ENCODE results near the gene ZSCAN4.

The ZSCAN4 gene, protein sequence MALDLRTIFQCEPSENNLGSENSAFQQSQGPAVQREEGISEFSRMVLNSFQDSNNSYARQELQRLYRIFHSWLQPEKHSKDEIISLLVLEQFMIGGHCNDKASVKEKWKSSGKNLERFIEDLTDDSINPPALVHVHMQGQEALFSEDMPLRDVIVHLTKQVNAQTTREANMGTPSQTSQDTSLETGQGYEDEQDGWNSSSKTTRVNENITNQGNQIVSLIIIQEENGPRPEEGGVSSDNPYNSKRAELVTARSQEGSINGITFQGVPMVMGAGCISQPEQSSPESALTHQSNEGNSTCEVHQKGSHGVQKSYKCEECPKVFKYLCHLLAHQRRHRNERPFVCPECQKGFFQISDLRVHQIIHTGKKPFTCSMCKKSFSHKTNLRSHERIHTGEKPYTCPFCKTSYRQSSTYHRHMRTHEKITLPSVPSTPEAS

DNA sequence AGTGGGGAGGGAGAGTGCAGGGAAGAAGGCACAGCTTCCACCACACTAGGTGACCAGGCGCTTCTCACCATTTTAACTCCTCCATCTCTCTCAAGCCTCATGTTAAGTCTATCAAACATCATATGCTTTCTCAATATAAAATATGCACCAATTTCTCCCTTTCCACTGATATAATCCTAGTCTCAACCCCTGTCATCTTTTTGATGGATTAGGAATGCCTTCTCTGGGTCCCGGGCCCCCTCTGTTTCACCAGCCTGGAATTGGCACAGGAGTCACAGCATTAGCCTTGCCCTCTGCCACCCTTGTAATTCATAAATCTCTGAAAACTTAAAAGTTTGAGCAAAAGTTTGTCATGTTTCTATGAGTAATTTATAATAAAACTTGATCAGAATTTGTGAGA, at the start of gene ZSCAN4:
TSS of gene ZSCAN4 (plus strand) at position 301 of the 400 bp plus-strand sequence. CDS start 7,211 bp downstream, outside the sequence.
- in situ Hi-C loops (cut with MboI; ENCODE audit: low sequenced_read_pairs): no loop called here

DNA sequence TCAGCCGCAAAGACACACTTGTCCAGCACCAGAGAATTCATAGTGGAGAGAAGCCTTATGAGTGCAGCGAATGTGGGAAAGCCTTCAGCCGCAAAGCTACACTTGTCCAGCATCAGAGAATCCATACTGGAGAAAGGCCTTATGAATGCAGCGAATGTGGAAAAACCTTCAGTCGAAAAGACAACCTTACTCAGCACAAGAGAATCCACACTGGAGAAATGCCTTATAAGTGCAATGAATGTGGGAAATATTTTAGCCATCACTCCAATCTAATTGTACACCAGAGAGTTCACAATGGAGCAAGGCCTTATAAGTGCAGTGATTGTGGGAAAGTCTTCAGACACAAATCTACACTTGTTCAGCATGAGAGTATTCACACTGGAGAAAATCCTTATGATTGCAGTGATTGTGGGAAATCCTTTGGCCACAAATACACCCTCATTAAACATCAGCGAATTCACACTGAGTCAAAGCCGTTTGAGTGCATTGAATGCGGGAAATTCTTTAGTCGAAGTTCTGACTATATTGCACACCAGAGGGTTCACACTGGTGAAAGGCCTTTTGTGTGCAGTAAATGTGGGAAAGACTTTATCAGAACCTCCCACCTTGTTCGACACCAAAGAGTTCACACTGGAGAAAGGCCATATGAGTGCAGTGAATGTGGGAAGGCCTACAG, 47.9 kb upstream of the ZSCAN4 start:
- in situ Hi-C loops (cut with MboI; ENCODE audit: low sequenced_read_pairs): no loop called here

- in situ Hi-C loops (cut with MboI; ENCODE audit: low sequenced_read_pairs): no loop called here
Measured at GRCh38 chr19:57623091-57623490, 45.6 kb upstream of the ZSCAN4 start.

DNA sequence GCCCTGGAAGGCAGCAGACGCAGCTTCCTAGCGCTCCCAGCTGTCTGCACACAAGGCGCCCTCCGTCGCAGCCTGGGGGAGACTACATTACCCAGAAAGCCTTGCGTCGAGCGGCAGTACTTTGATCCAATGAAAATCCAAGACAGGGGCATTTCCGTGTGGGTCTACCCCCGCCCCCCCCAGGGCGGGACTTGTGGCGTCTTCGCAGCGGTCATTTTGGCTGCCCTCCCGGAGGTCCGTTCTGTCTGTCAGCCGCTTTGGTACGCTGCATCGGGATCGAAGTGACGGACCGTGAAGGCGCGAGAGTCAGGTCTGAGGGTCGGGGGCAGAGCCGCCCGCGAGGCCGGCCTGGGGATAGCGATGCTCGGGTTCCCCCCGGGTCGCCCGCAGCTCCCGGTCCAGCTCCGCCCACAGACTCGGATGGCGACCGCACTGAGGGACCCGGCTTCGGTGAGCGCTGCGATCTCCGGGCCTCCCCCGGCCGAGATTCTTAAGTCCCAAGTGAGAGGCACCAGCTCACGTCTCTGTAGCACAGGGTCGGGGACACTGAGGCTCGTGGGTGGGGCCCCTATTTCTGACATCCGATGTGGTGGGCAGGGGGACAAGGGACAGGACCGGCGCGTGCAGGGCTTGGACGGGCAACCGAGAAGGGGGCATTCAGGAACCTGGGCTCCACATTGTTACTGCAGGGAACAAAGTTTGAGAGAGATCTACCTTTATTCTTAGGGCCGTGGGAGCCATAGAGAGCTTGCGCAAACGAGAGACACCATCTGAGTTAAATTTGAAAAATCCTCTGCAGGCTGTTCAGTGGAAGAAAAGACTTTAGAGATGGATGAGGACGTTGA, 35.5 kb upstream of the ZSCAN4 start, which contains the start of gene ZNF211:
TSS of gene ZNF211 (plus strand) at position 182 of the 845 bp plus-strand sequence. CDS start at position 361, 179 bp downstream.
- in situ Hi-C loops (cut with MboI; ENCODE audit: low sequenced_read_pairs): no loop called here

DNA sequence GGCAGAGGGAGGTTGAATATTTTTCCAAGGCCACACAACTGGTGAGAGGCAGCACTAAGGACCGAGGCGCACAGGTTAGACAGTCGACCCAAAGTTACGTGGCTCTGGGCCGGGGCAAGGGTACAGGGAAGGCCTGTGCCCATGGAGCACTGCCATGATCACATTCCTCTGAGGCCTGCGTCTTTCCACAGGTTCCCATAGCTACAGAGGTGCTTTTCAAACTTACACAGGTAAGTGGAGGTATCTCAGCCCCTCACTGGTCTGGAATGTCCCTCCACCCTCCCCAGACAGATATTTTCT, 35.0 kb upstream of the ZSCAN4 start:
- in situ Hi-C loops (cut with MboI; ENCODE audit: low sequenced_read_pairs): no loop called here

- in situ Hi-C loops (cut with MboI; ENCODE audit: low sequenced_read_pairs): no loop called here
Measured at GRCh38 chr19:57637379-57637778, 31.4 kb upstream of the ZSCAN4 start.

DNA sequence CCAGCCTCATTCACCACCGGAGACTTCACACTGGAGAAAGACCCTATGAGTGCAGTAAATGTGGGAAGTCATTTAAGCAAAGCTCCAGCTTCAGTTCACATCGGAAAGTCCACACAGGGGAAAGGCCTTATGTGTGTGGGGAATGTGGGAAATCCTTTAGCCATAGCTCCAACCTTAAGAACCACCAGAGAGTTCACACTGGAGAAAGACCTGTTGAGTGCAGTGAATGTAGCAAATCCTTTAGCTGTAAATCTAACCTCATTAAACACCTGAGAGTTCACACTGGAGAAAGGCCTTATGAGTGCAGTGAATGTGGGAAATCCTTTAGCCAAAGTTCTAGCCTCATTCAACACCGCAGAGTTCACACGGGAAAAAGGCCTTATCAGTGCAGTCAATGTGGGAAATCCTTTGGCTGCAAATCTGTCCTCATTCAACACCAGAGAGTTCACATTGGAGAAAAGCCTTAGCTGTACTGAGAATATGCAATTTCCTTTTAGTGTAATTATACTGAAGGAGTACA, 27.0 kb upstream of the ZSCAN4 start:
- in situ Hi-C loops (cut with MboI; ENCODE audit: low sequenced_read_pairs): no loop called here

- in situ Hi-C loops (cut with MboI; ENCODE audit: low sequenced_read_pairs): no loop called here
Measured at GRCh38 chr19:57642396-57643046, 26.2 kb upstream of the ZSCAN4 start.

- in situ Hi-C loops (cut with MboI; ENCODE audit: low sequenced_read_pairs): no loop called here
Measured at GRCh38 chr19:57643734-57644133, 25.0 kb upstream of the ZSCAN4 start.

GRCh38 chr19:57648331-57649003, 20.3 kb upstream of the ZSCAN4 start:
- in situ Hi-C loops (cut with MboI; ENCODE audit: low sequenced_read_pairs): no loop called here

- in situ Hi-C loops (cut with MboI; ENCODE audit: low sequenced_read_pairs): no loop called here
Measured at GRCh38 chr19:57651654-57651996, 17.1 kb upstream of the ZSCAN4 start.

DNA sequence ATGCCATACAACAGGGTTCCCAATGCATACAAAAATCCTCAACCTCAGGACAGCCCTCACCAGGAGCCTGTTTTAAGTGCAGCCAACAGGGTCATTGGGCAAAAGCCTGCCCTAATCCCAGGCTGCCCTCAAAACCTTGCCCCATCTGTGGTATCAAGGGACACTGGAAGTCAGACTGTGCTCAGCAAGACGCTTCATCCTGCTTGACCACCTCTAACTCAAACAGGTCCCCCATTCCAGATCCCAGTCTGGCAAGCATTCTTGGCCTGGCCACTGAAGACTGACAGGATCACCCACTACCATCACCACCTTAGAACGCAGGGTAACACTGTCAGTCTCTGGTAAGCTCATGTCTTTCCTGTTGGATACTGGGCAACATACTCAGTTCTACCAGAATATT, 15.0 kb upstream of the ZSCAN4 start:
- in situ Hi-C loops (cut with MboI; ENCODE audit: low sequenced_read_pairs): no loop called here

DNA sequence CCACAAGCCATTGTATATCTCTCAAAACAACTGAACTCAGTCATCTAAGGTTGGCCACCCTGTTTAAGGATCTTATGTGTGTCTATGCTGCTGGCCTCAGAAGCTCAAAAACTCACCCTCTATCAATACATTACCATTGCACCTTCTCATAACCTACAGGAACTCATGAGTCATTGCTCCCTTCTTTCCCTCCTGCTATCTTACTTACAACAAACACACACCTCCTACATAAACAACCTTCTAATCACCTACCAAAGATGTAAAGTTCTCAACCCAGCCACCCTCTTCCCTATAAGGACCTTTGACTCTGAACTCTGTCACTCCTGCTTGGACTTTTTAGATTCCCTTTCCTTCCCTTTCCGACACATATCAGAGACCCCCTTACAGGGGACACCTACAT, 13.3 kb upstream of the ZSCAN4 start:
- in situ Hi-C loops (cut with MboI; ENCODE audit: low sequenced_read_pairs): no loop called here

DNA sequence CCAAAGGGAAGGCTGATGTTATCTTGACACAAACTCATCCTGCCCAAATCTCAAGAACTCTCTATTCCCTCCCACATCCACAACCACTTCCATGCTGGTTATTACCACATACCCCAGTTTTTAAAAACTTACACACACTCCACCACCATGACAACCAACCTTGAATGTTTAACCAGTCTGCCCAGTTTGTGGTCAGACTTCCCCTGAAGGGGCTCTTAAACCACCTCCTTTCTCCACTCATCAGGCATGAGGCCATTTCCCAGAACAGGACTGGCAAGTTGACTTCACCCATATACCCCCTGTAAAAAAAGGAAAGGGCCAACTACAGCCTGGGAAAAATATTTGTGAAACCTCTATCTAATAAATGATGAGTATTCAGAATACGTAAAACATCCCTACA, 12.4 kb upstream of the ZSCAN4 start:
- in situ Hi-C loops (cut with MboI; ENCODE audit: low sequenced_read_pairs): no loop called here

GRCh38 chr19:57664269-57665127, 4.2 kb upstream of the ZSCAN4 start:
- in situ Hi-C loops (cut with MboI; ENCODE audit: low sequenced_read_pairs): no loop called here

- in situ Hi-C loops (cut with MboI; ENCODE audit: low sequenced_read_pairs): no loop called here
Measured at GRCh38 chr19:57665261-57665806, 3.4 kb upstream of the ZSCAN4 start.

DNA sequence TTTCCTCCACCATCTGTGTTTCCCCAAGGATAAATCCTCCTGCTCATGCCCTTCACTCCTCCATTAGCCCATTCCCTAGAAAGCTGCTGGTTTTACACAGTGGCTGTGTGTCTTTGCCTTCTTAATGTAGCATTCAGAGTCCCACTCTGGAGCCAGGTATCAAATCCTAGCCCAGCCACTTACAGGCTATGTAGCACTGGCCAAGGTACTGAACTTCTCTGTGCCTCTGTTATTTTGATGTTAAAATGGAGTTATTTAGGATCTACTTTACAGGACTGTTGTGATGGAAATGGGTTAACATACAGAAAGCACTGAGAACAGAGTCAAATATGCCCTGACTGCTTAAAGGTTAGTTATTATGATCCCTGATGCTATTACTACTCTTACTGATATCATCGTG, 1.5 kb upstream of the ZSCAN4 start:
- in situ Hi-C loops (cut with MboI; ENCODE audit: low sequenced_read_pairs): no loop called here

DNA sequence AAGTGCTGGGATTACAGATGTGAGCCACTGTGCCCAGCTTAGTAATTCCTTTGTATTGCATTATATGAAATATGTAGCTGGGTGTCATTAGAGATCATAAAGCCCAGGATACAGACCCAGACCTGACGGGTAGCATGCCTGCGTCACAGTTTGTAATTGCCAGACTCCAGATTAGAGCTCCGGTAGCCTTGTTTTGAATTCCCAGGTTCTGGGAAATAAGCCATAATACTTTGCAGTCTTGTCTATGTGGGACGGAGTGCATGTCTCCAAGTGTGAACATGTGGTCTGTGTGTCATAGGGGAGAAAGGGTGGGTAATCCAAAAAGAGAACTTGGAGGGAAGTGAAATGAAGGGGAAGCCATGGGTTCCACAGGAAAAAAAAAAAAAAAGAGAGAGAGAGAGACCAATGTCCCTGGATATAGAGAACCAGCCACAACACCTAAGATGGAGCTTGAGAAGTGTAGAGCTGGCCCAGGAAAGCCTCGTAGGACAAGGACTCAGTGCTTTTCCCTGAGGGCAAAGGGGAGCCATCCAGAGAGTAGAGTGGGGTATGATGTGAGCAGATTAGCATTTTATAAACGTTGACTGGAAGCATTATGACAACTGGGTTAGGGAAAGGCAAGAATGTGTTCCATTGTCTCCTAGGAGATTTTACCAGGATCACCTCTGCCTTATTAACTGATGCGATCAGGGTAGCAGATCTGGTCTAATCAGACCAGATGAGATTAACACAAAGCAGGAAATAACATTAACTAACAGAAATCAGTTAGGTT, 2.6 kb downstream of the ZSCAN4 start:
- in situ Hi-C loops (cut with MboI; ENCODE audit: low sequenced_read_pairs): no loop called here

Data from HL-60/S4 treated with retinoic acid at 250 ng/mL for 4 days and 3 days (cell line).